ENCODE results near the gene LRRC7.
"Not testable (repeated sequence)": the region's sequence is repeated elsewhere in the genome, so short reads cannot be mapped to it uniquely, and the experiment has no call there.

LRRC7 gene

DNA sequence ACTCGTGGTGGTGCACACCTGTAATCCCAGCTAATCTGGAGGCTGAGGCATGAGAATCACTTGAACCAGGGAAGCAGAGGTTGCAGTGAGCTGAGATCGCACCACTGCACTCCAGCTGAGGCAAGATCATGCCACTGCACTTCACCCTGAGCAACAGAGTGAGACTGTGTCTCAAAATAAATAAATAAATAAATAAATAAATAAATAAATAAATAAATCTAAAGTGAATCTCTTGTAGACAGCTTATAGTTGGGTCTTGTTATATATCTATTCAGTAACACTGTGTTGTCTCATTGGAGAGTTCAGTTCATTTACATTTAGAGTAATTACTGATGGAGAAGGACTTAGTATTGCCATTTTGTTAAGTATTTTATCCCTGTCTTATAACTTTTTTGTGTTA lies 379.2 kb downstream of the LRRC7 start:
- Mint-ChIP-seq H3K9me3 (peaks cover 11% of the 10 kb centered on the region), H3K36me3 (ENCODE audit: low read depth) (no peaks in the 10 kb centered on the region), H3K27me3 (ENCODE audit: low read depth) (no peaks in the 10 kb centered on the region), H3K4me3 (no peak overlapping the region), H3K27ac (no peak overlapping the region), H3K4me1 (no peaks in the 10 kb centered on the region)
- TF ChIP-seq, protein P1, sequence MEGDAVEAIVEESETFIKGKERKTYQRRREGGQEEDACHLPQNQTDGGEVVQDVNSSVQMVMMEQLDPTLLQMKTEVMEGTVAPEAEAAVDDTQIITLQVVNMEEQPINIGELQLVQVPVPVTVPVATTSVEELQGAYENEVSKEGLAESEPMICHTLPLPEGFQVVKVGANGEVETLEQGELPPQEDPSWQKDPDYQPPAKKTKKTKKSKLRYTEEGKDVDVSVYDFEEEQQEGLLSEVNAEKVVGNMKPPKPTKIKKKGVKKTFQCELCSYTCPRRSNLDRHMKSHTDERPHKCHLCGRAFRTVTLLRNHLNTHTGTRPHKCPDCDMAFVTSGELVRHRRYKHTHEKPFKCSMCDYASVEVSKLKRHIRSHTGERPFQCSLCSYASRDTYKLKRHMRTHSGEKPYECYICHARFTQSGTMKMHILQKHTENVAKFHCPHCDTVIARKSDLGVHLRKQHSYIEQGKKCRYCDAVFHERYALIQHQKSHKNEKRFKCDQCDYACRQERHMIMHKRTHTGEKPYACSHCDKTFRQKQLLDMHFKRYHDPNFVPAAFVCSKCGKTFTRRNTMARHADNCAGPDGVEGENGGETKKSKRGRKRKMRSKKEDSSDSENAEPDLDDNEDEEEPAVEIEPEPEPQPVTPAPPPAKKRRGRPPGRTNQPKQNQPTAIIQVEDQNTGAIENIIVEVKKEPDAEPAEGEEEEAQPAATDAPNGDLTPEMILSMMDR (IDR thresholded peaks at IDR 0.05; ENCODE audit: unreplicated experiment in 3 of 3): no peak

DNA sequence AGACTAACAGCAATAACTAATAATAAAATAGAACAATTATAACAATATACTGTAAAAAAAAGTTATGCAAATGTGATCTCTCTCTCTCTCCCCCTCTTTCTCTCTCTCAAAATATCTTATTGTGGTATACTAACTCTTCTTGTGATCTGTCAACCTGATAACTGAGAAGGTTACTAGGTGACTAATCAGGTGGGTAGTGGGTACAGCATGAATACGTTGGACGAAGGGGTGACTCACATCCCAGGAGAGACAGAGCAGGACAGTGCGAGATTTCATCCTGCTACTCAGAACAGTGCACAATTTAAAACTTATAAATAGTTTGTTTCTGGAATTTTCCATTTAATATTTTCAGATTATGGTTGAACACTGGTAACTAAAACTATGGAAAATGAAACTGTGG lies 380.1 kb downstream of the LRRC7 start:
- Mint-ChIP-seq H3K27ac (no peak overlapping the region), H3K4me3 (no peak overlapping the region), H3K27me3 (ENCODE audit: low read depth) (no peaks in the 10 kb centered on the region), H3K4me1 (no peaks in the 10 kb centered on the region), H3K36me3 (ENCODE audit: low read depth) (no peaks in the 10 kb centered on the region), H3K9me3 (peaks cover 11% of the 10 kb centered on the region)
- TF ChIP-seq, protein P1 (IDR thresholded peaks at IDR 0.05; ENCODE audit: unreplicated experiment in 3 of 3): no peak

DNA sequence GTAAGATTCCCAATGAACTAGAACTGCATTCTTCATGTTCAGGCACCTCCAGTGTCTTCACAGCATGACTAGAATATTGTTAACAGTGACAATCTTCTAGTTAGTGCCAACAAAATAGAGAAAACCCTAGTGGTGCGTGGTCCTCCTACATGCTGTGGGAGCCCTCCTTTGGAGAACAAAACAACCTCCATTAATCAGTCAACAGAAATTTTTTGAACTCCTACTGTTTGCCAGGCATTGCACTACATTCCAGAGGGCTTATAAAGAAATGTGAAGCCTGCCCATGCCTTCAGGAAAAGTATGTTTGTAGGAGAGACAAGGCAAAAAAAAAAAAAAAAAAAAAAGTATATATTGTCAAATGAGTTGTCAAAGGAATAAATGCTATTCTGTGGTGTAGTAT lies 385.0 kb downstream of the LRRC7 start:
- Mint-ChIP-seq H3K36me3 (ENCODE audit: low read depth) (no peaks in the 10 kb centered on the region), H3K9me3 (no peaks in the 10 kb centered on the region), H3K27me3 (ENCODE audit: low read depth) (no peaks in the 10 kb centered on the region), H3K4me1 (peaks cover 5% of the 10 kb centered on the region), H3K27ac (no peak overlapping the region), H3K4me3 (no peak overlapping the region)
- TF ChIP-seq, protein P1 (IDR thresholded peaks at IDR 0.05; ENCODE audit: unreplicated experiment in 3 of 3): no peak

DNA sequence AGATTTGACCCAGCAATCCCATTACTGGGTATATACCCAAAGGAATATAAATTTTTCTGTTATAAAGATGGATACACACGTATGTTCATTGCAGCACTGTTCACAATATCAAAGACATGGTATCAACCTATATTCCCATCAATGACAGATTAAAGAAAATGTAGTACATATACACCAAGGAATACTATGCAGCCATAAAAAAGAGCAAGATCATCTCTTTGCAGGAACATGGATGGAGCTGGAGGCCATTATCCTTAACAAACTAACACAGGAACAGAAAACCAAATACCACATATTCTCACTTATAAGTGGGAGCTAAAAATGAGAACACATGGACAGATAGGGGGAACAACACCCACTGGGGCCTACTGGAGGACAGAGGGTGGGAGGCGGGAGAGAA lies 394.7 kb downstream of the LRRC7 start:
- H3K27me3 Mint-ChIP-seq (ENCODE audit: low read depth); H3K36me3 Mint-ChIP-seq (ENCODE audit: low read depth); H3K4me3 Mint-ChIP-seq; H3K27ac Mint-ChIP-seq; H3K9me3 Mint-ChIP-seq; H3K4me1 Mint-ChIP-seq: not testable (repeated sequence)

DNA sequence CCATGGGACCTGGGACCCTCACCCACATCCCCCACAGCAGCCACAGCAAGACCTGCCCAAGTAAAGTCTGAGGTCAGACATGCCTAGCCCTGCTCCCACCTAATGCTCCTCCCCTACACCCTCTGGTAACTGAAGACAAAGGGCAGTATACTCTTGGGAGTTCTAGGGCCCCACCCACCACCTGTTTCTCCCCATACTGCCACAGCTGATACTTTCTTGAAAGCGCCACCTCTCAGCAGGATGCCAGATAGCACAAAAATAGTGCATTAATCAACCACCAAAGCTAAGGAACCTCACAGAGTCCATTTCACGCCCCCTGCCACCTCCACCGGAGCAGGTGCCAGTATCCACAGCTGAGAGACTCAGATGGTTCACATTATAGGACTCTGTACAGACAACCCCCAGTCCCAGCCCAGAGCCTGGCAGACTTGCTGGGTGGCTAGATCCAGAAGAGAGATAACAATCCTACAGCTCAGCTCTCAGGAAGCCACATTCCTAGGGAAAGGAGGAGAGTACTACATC lies 399.6 kb downstream of the LRRC7 start:
- Mint-ChIP-seq H3K27ac (no peak overlapping the region), H3K4me1 (no peaks in the 10 kb centered on the region), H3K4me3 (no peak overlapping the region), H3K27me3 (ENCODE audit: low read depth) (no peaks in the 10 kb centered on the region), H3K9me3 (peaks cover 33% of the 10 kb centered on the region), H3K36me3 (ENCODE audit: low read depth) (no peaks in the 10 kb centered on the region)
- TF ChIP-seq, protein P1 (IDR thresholded peaks at IDR 0.05; ENCODE audit: unreplicated experiment in 3 of 3): no peak

DNA sequence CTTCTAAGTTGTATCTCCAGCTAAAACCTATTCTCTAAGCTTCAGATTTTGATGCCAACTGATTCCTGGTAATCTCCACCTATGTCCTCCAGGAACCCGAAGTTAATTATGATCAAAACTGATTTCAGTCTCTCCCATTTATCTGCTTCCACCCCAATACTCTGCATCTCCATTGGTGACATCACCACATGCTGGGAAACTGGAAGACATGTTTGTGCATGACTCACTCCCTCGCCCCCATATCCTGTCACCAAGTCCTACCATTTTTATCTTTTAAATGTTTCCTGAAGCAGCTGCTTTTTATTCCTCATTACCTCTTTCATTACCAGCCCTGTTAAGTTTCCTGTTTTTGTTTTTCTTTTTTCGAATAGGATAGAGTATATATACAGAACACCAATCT lies 409.2 kb downstream of the LRRC7 start:
- H3K9me3 Mint-ChIP-seq: no peaks in the 10 kb centered on the region
- TF ChIP-seq, protein P1 (IDR thresholded peaks at IDR 0.05; ENCODE audit: unreplicated experiment in 3 of 3): no peak
- H3K4me1 Mint-ChIP-seq: no peaks in the 10 kb centered on the region
- H3K27ac Mint-ChIP-seq: no peak overlapping the region
- no peaks in the 10 kb centered on the region for H3K27me3 Mint-ChIP-seq (ENCODE audit: low read depth)
- H3K36me3 Mint-ChIP-seq (ENCODE audit: low read depth): no peaks in the 10 kb centered on the region
- no peak overlapping the region for H3K4me3 Mint-ChIP-seq
